Fibroblast of pulmonary artery (primary cell): ENCODE measurements around the gene PLXNA4.

ENCODE experiments used
- DNase-seq: peaks from one replicate; pipeline ENCODE4 v3.0.0-alpha.2; 2010; ENCODE audit warnings: low read depth
- H3K4me3 ChIP-seq: replicated peaks from 2 replicates; pipeline ENCODE4 v1.5.1; 2011; ENCODE audit warnings: low read depth, mild to moderate bottlenecking, control low read depth, low read length, moderate library complexity
- TF ChIP-seq, protein P1 (sequence below): IDR thresholded peaks from 2 replicates; pipeline ENCODE4 v1.5.1; 2011; ENCODE audit warnings: mild to moderate bottlenecking, control low read depth, low read length, inconsistent platforms; ENCODE audit errors: missing control alignments

The PLXNA4 gene

DNA sequence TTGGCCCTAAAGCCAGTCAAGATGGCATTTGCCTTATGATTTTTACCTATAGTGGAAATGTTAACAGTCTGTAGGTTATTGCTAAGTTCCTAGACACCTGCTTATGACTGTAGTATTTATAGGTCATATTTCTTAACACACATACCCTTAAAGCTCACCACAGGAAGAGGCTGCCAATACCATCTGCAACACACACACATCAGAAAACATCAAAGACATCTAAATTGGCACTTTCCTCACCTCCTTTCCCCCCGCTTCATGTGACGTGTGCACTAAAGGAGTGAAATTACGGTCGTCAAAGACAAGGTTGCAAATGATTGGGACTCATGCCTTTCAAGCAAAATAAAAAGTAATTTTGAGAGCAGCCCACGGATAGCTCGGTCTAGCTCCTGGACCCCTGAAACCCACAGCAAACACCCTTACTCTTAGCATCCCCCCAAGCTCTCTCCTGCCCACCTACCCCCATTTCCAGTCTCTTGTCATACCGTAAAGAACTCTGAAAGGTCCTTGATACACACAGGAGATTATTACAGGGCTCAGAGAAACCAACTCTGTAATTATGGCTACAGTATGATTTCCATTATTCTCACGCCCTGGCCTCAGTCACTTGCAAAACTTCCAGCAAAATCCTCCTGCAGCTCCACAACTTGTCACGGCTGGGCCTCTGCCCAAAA is 90.5 kb downstream of the PLXNA4 start:
- TF ChIP-seq, protein P1, sequence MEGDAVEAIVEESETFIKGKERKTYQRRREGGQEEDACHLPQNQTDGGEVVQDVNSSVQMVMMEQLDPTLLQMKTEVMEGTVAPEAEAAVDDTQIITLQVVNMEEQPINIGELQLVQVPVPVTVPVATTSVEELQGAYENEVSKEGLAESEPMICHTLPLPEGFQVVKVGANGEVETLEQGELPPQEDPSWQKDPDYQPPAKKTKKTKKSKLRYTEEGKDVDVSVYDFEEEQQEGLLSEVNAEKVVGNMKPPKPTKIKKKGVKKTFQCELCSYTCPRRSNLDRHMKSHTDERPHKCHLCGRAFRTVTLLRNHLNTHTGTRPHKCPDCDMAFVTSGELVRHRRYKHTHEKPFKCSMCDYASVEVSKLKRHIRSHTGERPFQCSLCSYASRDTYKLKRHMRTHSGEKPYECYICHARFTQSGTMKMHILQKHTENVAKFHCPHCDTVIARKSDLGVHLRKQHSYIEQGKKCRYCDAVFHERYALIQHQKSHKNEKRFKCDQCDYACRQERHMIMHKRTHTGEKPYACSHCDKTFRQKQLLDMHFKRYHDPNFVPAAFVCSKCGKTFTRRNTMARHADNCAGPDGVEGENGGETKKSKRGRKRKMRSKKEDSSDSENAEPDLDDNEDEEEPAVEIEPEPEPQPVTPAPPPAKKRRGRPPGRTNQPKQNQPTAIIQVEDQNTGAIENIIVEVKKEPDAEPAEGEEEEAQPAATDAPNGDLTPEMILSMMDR, result no peak
- H3K4me3 ChIP-seq, result no peak overlapping the region
- no peak for DNase-seq

DNA sequence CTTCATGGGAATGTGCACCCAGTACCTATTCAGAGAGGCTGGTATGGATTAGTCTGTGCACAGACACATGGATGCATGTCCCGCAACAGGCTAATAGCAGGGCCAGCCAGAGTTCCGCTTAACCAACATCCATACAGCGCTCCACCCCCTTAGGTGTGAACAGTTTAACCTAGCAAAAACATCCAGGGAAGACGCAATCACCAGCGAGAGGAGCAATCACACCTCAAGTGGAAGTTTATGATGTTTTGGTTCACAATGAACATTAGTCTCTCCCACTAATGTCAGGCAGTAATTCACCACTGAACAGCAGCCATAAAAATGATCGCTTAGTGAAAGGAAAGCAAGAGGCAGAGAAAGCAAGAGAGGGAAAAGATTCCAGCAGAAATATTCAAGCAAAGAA is 91.1 kb downstream of the PLXNA4 start:
- TF ChIP-seq, protein P1, result no peak
- no peak overlapping the region for H3K4me3 ChIP-seq
- DNase-seq, result no peak

DNA sequence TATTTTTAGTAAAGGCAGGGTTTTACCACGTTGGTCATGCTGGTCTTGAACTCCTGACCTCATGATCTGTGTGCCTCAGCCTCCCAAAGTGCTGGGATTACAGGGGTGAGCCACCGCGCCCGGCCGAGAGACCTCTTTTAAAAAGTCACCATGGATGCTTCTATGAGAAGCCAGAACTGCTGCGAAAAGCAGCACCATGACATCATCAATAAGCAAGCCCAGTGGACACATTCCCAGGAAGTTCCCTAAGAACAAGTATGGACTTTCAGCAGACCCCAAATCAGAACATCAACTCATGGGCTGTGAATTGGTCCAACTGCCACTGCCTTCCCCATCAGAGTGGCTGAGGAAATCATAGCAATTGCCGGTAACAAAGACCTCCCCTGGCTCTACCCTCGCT is 93.4 kb downstream of the PLXNA4 start:
- H3K4me3 ChIP-seq, result no peak overlapping the region
- TF ChIP-seq, protein P1, result no peak
- DNase-seq, result no peak

DNA sequence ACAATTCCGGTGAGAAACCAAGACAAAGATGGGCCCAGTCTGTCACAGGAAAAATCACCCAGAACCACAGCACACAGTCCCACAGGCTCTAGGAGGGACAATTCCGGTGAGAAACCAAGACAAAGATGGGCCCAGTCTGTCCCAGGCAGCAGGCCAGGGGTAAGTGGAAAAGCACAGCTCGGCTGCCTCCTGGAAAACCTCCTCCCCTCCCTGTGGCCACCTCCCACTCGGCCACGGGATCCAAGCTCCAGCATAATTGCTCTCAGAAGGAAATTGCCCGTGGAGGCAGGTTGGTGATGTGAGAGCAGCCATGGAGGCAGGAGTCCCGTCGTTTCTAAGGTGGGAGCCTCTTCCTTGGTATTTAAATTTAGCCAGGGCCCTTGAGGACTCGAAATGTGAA is 95.7 kb downstream of the PLXNA4 start:
- DNase-seq, result no peak
- TF ChIP-seq, protein P1, result no peak
- no peak overlapping the region for H3K4me3 ChIP-seq

DNA sequence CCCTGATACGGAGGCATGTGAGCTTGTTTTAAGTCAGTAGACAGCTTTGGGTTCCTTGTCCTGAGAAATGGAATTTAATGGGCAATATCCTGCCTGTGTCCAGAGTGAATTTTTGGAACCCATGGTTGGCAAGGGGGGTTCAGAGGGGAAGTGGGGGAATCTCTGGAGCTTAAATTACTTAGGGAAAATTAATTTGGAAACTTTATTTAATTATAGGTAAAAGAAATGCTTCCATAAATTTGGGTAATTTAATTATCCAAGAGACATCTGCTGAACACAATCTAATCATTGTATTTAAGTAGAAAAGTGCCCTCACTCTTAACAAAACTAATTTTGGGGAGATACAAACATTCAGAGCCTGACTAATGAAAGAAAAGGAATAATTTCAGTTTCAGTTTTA is 99.7 kb downstream of the PLXNA4 start:
- TF ChIP-seq, protein P1, result no peak
- no peak overlapping the region for H3K4me3 ChIP-seq
- no peak for DNase-seq

DNA sequence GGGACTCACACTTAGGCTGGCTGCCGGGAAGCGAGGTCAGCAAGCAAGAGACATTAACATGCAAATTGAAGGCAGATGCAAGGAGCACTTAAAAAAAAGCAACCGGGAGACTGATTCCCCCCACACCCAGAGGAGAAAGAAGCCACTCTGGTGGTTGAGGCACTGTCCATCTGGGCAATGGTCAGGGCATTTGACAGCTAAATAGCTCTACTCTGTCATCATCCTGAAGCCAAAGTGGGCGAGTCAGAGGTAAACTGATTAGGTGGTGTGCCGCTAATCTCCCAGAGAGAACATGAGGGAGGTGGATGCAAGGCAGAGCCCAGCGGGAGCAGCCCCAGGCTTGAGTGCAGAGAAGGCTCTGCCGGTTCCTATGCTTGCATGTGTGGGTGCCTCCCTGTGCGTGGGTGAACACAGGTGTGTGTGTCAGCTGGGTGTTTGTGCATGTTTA is 100.6 kb downstream of the PLXNA4 start:
- DNase-seq, result no peak
- TF ChIP-seq, protein P1, result no peak
- no peak overlapping the region for H3K4me3 ChIP-seq

DNA sequence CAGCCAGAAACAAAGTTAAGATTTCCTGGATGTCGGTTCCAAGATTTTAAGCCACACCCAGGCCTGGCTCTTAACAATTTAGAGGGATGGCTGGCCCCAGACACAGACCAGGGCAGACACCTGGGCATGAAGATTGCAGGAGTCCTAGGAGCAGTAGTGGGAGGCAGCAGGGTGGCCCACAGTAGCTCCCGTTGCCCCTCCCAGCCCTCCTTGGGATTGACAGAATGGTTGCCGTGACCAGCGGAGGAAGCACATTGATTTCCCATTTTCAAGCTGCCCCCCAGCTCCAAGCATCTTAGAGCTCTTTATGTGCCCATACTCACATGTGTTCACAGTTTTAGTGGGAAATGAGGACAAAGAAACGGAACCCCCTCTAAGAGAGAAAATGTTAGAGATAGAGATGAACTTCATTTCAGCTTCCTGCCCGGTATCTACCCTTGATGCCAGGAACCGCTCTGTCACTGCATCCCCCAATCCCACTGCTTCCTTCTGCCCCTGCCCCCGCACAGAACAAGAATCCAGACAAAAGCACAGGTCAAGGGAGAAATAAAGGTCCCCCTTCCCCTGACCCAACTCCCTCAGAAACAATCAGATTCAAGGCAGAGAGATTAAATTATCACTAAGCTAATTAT is 101.1 kb downstream of the PLXNA4 start:
- no peak overlapping the region for H3K4me3 ChIP-seq
- DNase-seq, result no peak
- TF ChIP-seq, protein P1, result no peak
